Measurements from ENCODE around the gene BMP7.
"Not testable (repeated sequence)": the region's sequence is repeated elsewhere in the genome, so short reads cannot be mapped to it uniquely, and the experiment has no call there.

Gene BMP7

DNA sequence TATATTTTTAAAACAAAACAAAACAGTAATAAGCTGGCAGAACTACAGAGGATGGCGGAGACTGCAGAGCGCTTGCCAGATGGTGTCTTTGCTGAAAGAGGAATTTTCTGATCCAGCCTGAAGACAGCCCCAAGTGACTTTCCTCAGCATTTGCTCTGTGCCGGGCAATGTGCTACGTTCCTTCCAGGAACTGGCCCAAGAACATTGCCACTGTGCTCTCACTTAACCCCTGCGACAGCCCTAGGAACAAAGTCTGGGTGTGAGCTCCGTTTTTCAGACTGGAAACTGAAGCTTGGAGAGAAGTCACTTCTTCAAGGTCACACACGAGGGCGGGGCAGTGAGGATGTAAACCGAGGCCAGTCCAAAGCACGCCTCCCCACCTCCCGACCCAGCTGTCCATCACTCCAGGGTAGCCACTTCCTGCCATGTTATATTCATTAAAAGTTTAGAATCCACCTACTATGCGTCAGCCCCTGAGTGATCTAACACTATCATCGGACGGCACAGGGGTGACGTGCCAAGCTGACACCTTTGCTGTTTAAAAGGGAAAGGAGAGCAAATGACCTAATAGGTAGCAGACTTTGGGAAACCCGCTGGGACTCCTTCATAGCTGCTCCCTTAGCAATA, 22.3 kb upstream of the BMP7 start:
- peak in 18 of 51 donors; percentile 19 to 59 (median 34) for DNase-seq

DNA sequence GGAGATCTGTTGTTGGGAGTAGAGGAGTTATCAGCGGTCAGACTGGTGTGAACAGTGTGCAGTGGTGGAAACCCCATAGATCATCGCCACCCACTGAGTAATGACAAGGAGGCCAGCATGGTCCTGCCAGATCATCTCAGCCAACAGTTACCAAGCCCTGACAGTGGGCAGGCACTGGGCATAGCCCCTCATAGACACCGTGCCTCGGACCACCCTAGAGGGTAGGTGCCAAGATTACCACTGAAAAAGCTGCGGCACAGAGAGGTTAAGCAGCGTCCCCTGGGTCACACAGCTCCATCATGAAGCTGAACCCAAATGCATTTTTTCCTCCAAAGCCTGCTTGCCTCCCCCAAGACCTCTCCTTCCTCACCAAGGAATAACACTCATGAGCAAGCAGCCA, 21.5 kb upstream of the BMP7 start:
- no peak for DNase-seq

DNA sequence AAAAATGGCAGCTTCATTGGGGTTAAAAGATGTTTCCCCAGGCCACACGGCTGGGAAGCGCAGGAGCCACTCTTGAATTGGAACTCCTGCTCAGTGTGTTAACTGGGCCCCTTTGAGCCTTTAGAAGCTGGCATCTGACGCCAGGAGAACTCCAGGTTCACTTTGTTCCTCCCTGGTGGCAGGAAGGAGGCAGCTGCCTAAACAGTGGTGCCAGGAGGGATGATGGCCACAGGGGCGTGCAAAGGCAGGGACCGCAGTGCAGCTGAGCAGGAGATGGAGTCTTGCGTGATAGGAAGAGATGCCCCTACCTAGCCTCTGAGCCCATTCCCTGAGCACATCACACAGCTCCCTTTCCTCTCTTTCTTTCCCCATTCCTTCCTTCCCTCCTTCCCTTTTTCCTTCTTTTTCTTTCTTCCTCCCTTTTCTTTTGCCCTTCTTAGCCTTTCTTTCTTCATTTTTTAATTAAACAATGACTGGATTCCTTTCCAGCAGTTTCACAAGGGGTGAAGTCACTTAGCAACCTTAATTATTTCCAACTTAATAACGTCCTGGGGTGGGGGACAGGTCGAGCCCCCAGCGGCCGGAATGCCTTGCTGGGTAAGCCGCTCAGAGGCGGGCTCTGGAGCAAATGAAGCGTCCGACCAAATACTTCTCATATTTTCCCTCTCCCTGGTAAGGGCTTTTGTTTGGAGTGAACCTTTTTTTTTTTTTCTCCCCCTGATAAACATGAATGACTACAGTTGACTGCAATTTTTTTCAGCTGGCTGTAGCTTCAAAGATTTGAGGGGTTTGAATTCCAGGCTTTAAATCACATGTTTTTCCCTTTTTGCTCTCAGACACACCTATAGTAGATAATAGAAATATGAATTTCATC, 20.8 kb upstream of the BMP7 start:
- peak in 3 of 51 donors; percentile 12 to 25 (median 21) for DNase-seq

DNA sequence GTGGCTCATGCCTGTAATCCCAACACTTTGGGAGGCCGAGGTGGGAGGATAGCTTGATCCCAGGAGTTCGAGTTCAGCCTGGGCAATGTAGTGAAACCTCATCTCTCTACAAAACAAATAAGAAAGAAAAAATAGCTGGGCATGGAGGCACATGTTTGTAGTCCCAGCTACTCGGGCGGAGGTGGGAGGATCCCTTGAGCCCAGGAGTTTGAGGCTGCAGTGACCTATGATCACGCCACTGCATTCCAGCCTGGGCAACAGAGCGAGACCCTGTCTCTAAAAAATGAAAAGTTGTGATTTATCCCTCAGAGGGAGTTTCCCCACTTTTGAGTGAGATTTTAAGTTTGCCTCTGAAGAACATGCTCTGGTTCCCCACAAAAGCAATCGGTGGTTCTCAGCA, 17.4 kb upstream of the BMP7 start:
- DNase-seq: no peak

DNA sequence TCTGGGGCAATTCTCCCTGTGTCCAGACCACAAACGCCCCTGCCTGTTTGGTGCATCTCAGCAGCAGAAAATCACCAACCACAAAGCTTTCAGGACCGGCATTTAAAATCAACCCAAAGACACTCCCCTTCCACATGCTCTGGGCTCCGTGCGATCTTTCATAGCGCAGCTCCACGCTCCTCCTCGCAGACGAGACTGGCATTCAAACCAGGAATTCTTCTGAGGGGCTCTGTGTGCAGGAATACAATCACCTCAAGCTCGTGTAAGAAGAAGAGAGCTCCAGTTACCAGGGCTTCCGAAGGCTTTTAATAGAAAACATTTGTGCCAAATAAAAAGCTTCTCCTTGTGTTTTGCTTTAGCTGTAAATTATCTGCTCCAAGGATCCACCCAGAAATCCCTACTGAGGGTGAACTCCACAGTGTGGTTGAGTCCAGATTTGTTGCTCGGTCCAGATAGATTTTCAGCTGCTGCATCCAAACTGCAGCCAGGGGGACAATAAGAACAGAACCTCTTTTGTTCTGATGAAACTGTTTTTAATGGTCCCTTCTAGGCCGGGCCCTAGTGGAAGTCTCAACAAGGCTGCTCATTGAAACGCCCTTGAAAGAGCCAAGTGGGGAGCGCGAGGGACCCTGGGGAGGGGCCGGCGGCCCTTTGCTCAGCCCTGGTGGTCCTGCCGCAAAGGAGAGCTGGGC, 16.4 kb upstream of the BMP7 start:
- DNase-seq: peak in 28 of 51 donors; percentile 26 to 91 (median 50)

DNA sequence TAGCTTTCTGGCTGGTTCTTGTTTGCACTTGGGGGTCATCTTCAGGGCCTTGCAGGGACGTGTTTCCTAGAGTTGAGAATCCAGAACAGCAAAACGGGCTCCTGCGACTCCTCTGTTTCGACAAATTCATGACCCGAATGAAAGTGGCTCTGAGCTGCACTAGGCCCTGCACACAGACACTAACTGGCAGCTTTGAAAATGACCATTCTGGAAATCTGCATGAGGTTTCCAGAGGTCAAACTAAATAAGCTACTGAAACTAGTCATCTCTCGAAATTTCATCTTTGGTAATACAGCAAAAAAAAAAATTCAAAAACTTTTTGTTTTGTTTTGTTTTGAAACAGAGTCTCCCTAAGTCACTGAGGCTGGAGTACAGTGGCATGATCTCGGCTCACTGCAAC, 15.5 kb upstream of the BMP7 start:
- peak in 1 of 51 donors; percentile 12 for DNase-seq

DNA sequence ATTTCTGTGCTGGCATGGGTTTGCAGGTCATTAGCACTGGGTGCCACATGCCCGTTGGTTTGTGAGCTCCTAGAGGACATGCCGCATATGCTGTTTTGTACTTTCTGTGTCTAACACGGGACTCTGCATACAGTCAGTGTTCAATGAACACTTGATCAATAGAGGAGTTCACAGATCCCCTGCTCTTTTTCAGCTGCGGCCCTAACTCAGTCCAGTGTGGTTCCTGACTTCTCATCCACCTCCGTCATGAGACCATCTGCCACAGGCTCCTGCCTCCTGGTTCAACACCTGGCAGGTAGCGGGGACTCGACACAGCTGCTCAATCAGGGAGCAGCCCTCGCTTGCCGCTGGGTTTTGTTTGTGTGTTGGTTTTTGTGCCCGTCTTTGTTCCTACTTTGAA, 13.8 kb upstream of the BMP7 start:
- no peak for DNase-seq

DNA sequence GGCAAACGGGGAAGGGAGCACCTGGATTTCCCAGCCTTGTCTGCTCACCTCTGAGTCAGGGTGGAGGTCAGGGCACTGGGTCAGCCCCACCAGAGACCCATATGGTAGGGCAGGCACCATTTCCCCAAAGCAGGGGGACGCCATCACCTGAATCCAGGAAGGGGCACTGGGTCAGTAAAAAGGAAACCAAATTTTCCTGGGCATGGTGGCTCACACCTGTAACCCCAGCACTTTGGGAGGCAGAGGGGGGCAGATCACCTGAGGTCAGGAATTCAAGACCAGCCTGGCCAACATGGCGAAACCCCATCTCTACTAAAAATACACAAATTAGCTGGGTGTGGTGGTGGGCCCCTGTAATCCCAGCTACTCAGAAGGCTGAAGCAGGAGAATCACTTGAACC, 13.1 kb upstream of the BMP7 start:
- not testable (repeated sequence) for DNase-seq

DNA sequence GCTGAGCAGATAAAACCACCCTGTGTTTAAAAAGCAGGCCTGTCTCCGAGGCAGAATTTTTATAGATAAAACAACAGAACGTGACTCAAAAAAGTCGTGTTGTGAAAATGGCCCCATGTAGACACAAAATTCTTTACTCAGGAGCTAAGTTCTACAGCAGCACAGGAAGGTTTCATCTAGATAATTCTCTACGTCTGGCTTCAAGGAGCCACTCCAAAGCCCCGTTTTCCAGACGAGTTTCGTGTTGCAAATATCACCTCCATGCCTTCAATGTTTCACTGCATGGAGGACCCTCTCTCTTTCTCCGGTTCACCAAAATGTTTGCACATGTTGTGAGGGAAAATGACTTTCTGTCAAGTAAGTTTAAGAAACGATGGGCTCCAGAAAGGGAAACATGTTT, 12.0 kb upstream of the BMP7 start:
- DNase-seq: no peak

DNA sequence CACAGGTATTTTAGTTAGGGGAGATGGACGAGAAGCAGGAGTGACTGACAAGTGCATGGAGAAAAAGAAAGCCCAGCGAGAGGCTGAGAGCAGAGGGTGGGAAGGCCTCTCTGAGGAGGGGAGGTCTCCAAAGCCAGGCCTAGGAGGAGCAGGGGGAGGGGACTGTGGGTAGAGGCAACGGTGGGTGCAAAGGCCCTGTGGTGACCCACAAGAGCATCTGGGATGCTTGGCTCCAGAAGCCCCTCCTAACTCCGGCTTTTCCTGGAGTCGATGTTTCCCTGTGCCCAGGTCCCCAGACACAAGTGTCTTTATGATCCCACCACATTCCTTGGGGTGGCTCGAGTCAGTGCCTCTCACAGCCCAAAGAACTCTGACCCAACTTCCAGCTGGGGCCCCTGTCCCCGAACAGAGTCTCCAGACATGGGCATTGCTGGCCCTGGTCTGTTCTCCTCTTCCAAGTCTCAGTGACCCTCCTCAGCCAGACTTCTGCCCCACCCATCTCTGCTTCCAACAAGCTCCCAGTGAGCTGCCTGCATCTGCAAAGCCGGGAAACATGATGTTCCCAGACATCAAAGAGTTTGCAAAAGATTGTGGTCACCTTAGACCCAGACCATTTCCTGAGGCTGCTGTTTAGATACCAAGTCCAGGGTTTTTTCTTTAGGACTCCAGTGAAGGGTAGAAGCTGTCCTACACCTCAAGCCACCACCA, 11.1 kb upstream of the BMP7 start:
- DNase-seq: no peak

DNA sequence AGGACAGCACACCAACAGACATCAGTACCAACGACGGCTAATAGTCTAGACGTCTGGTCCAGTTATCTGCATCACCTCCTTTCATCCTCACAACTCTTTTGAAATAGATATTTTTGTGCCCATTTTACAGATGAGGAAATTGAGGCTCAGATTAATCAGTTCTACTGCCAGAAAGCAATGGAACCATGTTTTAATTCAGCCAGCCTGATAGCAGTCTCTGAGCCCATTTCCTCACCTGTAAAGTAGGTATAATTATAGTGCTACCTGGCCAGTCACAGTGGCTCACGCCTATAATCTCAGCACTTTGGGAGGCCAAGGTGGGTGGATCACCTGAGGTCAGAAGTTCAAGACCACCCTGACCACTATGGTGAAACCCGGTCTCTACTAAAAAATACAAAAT, 9.8 kb upstream of the BMP7 start:
- DNase-seq: no peak

DNA sequence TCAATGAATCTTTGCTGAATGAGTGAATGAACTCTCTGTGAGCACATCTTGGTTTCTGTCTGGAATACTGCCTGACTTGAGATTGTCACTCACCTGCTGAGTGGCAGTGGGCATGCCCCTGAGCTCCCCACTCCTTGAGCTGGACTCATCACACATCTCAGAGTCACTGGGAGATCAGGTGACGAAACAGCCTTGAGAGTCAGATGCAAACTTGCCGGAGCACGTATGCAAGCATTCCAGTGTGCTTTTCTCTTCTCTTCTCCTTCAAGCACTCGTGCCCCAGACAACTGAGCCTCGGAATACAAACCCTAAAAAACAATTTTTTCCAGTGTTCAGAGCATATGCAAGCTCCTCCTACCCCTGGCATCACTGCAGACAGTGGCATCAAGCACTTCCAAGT, 9.4 kb upstream of the BMP7 start:
- DNase-seq: no peak

DNA sequence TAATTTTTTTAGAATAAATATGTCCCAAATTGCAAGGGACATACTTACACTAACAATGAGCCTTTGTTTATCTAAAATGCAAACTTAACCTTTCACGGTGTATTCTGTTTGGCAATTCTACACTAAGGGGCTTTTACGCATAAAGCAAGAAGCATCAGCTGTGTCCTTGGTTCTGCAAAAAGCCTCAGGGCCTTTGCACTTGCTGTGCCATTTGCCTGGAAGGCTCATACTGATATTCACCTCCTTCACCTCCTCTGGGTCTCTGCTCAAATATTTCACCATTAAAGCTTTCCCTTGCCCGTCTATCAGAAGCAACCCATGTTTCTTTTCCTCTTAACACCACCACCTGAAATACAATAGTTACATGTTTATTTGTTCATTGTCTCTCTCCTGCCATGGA, 8.9 kb upstream of the BMP7 start:
- no peak for DNase-seq

DNA sequence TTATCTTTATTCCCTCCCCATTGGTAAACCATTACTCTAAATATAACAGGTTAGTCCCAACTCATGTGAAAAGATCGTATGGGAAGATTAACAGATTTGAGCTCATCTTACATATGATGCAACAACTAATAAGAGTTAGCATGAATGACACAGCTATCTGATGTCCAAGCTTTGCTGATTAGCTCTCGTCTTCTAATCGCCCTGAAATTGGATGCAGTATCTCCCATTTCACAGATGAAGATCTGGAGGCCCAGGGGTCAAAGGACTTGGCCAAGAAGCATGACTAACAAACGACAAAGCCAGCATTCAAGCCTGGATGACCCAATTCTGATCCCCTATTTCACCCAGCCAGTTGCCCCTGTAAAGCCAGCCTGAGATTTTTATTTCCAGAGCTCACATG, 8.4 kb upstream of the BMP7 start:
- DNase-seq: no peak

DNA sequence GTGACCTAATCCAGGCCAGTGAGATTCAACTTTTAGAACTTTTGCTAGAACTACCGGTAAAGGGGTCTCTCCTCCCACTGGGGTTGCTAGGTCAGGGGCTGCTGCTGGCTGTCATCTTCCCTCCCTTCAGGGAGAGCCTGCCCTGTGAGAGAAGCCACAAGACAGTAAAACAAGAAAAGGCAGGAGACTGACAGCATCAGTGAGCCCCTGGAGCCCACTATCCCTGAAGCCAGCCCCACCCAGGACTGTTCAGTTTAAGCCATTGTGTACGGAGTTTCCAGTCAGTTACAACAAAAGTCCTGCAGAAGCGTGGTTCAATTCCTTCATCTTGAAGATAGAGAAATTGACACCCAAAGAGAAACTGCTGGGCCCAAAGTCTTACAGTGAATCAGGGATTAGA, 7.9 kb upstream of the BMP7 start:
- no peak for DNase-seq

DNA sequence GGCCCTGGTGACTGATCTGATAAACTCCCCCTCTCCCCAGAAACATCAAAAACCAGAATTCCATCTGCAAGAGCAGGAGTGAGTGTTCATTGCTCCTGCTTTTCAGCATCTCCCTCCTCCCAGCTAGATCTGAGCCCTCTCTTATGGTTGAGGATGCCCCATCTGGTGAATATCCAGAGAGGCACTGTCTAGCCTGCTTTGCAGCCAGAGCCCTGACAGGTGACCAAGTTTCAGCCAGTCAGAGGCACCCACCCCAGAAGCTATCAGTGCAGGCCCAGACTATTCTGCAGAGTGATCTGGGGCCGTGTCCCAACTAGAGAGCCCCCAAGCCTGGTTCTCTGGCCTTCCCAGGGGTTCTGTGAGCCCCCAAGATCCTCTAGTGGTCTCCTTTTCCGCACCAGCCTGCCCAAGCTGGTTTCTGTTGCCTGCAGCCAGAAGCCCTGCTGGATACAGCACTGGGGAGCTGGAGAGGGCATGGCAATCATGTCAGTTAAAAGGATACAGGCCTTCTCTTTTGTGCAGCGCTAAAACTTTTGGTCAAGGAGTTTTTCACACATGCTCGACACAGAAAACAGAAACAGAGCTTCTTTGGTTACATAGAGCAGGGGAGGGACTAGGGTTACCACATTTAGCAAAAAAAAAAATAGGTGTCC, 6.6 kb upstream of the BMP7 start:
- DNase-seq: no peak

DNA sequence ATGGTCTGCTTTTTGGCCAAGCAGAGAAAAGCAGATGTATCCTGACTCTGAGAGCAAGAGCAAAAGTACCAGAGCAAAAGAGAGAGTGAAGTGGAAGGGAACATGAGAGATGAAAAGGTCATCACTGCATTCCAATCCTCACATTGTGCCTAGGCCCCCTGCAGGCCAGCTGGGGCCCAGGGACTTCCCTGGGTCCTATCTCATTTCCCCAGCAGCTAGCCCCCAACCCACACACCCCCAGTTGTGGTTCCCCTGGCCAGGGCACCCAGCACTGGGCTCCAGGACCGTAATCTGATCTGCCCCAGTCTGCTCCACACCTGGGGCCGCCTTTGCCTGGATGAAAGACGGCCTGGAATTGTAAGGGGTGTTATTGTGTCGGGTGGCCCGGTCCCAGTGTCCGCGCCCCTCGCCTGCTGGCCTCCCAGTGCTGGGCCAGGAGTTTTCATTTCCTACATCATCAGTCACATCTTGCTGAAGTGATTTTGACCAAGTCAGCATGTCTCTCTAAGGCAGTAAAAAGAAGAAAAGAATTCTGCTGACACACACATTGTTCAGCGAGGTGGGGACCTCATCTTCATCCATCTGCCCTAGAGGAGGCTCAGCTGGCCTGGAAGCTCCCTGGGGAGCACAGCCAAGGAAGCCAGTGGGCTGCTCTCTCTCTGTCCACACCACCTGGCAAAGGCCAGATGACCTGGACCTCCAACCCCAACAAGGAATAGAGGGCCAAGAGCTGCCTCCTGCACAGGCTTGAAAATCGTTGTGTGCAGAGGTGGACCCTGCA, 4.0 kb upstream of the BMP7 start:
- no peak for DNase-seq

DNA sequence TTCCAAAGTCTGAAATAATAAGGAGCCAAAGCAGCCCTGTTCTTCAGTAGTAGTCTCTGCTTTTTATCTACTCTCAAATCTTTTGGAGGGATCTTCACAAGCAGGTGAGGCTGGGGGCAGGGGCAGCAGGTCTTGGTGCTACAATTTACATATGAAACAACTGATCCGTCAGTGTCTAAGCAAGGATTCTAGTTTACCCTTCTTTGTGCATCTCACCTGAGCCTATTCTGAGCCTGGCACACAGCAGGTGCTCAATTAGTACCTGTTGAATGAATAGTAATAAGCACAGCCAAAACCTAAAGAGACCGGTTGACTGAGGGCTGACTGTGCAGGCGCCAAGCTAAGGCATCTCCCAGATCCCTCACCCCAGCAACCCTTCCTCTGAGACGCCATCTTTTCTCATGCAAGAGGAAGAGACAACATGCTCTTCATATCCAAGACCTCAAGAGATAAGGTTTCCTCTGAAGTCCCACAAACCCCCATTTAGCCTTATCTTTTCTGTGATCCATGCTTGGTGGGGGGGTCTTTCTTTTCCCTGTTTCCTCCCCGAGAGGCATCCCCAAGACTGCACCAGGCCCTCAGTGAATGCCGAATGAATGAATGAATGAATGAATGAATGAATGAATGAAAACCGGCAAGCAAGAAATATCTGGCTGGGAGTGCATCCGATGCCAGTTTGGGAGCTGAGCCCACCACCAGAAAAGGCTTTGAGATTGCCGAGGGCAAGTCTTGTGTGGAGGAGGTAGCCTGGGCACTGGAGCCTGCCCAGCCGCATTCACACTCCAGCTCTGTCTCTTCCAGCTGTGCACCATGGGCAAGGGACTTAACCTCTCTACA, 2.9 kb upstream of the BMP7 start:
- DNase-seq: no peak

DNA sequence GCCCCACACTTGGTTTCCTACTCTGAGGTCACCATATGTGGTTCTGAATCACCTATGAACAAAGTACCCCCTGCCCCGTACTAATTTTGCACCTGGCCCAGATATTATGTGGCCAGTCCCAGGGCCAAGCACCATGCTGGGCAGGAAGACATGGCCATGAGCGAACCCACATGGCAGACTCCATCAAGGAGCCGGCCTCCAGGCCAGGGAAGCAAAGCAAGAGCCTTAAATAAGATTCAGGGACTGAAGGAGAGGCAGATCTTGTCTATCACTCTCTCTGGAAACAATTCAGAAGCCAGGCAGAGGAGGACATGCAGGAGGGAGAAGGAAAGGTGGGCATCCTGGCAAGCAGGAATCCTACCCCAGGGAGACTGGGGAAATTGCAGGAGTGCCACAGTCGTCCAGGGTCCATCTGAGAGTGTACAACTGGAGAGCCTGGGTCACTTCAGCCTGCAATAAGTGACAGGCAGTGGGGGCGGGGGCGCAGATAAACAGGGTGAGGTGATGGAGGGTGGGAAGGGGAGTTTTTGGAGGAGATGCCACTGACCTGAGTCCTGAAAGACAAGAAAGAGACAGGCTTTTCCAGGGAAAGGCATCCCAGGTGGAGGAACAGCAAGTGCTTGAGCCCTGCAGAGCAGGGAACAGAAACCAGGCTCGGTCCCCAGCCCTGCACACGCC, 2.1 kb upstream of the BMP7 start:
- no peak for DNase-seq

Data from hypothalamus (tissue), 51 donors.